GM21529 (cell line): ENCODE data around the gene SERPINE2.

Experiments used
- ATAC-seq: cut with Tn5 transposase; IDR thresholded peaks from one replicate; pipeline ENCODE4 v1.9.1; 2021; ENCODE audit not compliant: unreplicated experiment

The SERPINE2 gene

GRCh38 chr2:223979730-223980396, 59.2 kb downstream of the SERPINE2 start:
- peak; percentile 48 for ATAC-seq

DNA sequence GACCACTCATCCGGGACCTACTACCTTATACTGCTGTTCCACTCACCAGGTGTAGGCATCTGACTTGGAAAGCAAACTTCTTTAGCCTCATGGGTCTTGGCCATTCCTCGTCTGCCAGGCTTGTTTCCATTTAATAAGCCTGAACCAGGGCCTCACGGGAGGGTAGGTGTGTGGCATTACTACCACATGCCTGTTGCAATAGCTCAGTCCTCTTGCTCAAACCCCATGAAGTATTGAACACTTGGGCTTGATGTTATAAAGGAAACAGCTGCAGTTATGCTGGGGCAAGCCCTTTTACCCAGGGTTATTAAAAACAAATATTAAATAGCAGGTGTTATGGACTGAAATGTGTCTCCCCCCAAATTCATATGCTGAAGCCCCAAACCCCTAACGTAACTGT, 60.6 kb downstream of the SERPINE2 start:
- ATAC-seq = no peak

DNA sequence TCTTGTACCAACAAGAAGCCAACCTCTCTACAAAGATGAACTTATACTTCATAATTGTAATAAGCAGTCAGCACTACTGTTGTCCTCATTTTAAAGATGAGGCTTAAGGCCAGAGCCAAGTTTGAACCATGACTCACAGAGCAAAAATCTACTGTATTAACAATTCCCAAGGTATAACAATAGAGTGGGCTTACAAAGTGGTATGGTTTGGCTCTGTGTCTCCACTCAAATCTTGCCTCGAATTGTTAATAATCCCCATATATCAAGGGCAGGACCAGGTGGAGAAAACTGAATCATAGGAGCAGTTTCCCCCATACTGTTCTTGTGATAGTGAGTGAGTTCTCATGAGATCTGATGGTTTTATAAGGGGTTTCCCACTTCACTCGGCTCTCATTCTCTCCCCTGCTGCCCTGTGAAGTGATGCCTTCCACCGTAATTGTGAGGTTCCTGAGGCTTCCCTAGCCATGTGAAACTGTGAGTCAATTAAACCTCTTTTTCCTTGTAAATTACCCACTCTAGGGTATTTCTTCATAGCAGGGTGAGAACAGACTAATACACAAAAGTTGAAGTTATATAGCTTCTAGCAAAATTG, 62.4 kb downstream of the SERPINE2 start:
- ATAC-seq = no peak

GRCh38 chr2:223973606-223974005, 65.5 kb downstream of the SERPINE2 start:
- no peak for ATAC-seq

- ATAC-seq = no peak
These were observed 66.4 kb downstream of the SERPINE2 start for GRCh38 chr2:223972656-223973102.

DNA sequence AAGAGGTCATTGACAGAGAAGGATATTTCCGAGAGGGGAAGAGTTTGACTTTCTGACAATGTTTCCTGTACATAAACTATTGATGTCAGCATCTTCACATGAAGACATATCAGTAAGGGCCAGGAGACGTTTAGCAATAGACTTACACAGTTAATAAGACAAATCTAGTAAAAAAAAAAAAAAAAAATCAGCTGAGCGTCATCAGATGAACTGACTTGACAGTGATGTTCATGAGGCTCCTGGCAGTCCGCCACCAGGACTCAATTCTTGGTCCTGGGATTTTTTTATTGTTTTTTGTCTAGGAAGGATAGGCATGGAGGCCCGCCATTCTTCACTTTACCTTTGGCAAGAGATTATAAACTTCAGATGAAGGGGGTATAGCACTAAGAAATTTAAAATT, 67.4 kb downstream of the SERPINE2 start:
- ATAC-seq = no peak

DNA sequence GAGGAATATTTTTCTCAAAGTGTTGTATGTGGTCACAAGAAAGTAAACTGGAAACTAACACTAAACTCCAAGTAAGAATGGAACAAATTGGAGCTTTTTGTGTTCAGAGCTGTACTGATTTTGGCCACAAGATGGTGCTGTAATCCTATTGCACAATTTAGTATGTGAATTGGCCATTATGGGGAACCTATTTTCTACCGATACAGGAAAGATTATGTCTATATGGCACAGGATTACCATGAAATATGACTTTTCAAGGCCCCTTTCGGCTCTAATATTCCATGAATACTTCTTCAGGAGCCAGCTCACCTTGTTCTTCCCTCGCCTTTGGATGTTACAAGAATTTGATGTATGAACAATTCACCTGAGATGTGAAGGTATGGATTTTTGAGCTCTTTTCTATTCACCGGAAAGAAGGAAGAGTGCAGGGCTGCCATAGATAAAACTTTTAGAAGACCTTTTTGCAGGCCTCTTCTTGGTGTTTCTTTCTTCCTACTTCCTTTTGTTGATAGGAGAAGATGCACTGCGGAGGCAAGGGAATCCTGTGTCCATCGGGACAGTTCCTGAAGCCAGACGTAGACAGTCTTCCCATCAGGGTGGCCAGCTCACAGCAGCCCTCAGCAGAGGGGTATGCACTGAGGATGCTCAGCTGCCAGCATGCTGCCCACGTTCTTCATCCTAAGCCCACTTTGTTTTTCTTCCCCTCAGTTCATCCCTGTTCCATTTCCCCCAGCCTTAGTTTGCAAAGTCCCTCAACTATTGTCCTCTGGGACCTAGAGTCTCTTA, 68.5 kb downstream of the SERPINE2 start:
- peak; percentile 77 for ATAC-seq

DNA sequence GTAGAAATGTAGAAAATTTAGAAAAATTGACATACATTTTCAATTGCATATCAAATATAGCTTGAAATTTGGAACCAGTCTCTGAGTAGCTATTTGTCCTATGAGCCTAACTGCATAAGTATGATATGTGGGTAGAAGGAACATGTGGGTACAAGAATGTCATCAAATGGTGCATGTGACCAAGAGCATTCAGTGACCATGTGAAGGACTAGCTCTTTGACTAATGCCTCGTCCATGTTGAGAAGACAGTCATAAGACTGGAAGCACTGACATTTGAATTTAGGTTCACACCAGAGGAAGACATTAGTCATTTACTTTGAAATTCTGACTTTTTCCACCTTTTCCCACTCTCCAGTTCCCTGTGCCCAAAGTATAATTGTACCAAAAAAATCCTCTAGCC, 69.2 kb downstream of the SERPINE2 start:
- peak; percentile 27 for ATAC-seq

DNA sequence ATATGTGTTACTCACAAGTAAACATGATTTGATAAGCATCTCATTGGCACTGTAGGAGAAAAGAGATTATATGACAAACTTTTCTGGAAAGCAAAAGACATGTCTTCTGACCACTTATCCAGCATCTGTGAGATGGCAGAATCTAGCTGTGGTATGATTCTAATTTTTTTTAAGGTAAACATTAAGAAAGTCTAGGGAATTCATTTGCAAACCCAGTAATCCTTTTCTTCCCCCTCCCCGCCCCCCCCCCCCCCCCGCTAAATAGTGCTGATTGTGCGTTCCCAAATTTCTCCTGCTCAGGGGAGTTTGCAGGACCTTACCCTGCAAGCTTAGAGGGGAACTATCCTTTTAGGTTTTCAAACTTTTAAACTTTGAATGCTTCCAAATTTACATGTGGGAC, 69.8 kb downstream of the SERPINE2 start:
- no peak for ATAC-seq

DNA sequence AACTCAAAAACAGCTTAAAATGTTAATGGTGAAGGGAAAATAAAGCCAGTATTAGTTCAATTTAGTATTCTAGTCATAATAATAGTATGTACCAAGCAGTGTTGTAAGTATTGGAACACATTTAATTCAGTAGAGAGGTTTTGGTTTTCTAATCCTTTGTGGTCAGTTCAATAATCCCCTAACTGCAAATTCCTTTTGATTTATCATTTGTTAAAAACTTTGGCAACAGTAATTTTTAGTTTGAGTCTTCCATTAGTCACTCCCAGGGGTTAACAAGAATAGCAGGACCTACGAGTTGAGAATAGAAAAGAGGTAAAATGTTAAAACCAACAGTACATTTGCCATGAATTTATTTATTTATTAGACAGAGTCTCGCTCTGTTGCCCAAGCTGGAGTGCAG, 71.1 kb downstream of the SERPINE2 start:
- no peak for ATAC-seq

DNA sequence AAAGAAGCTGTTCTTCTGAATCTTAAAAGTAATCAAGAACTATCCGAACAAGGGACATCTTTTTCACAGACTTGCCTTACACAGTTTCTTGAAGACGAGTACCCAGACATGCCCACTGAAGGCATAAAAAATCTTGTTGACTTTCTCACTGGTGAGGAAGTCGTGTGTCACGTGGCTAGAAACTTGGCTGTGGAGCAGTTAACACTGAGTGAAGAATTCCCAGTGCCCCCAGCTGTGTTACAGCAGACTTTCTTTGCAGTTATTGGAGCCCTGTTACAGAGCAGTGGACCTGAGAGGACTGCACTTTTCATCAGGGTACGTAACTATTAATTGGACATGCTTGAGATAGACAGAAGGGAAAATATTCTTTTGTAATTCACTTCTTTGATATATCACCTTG, 79.4 kb downstream of the SERPINE2 start:
- no peak for ATAC-seq

DNA sequence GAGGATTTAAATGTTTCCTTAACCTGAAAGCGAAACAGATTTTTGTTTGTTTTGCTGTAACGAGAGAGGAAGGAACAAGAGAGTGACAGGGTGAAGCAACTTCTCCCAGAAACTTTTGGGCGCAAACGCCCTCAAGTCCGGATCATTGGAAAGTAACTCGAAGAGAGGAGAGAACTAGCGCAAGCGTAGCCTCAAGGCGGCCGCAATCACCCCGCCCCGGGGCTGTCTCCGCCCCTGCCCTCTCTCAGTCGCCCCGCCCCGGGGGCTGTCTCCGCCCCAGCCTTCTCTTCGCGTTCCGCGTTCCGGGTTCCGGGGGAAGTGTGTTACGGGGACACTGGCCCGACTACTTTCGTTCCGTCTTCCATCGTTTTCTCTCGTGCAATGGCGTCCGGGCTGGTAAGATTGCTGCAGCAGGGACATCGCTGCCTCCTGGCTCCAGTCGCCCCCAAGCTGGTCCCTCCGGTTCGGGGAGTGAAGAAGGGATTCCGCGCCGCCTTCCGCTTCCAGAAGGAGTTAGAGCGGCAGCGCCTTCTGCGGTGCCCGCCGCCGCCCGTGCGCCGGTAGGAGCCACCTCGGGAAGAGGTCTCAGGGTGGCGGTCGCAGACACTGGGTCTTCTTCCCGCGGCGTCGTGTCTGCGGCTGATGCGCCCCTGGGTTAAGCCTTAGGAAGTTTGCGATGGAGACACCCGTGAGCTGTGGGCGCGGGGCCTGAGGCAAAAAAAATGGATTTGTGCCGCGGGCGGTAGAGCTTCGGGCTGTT, 81.8 kb downstream of the SERPINE2 start, which contains the start of gene MRPL44:
MRPL44 (plus strand) TSS at position 372 of the 760 bp plus-strand sequence; CDS start at position 382, 10 bp downstream.
- peak; percentile 84 for ATAC-seq

DNA sequence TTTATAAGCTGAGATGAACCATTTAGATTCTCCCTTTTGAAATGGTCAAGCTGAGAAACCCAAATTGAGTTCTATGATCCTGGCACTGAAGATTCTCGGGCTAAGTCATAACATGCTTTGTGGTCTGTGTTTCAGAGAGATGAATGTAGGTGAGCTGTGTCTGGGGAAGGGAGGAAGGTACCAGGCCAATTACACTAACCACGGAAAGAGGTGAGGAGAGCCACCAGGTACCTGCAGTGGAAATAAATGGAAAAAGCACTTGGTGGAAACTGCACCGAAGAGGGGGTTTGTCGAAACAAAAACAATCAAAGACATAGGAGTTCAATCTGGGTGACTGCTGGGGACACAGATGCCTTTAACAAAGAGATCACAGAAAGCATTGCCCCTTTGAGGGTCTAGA, 82.8 kb downstream of the SERPINE2 start:
- ATAC-seq = peak; percentile 31

- ATAC-seq = no peak
These were observed 84.7 kb downstream of the SERPINE2 start for GRCh38 chr2:223954401-223954800.

GRCh38 chr2:223952280-223952968, 86.7 kb downstream of the SERPINE2 start:
- ATAC-seq = peak; percentile 59

- no peak for ATAC-seq
These were observed 88.4 kb downstream of the SERPINE2 start for GRCh38 chr2:223950448-223951347.

- no peak for ATAC-seq
These were observed 89.7 kb downstream of the SERPINE2 start for GRCh38 chr2:223949241-223949840.

DNA sequence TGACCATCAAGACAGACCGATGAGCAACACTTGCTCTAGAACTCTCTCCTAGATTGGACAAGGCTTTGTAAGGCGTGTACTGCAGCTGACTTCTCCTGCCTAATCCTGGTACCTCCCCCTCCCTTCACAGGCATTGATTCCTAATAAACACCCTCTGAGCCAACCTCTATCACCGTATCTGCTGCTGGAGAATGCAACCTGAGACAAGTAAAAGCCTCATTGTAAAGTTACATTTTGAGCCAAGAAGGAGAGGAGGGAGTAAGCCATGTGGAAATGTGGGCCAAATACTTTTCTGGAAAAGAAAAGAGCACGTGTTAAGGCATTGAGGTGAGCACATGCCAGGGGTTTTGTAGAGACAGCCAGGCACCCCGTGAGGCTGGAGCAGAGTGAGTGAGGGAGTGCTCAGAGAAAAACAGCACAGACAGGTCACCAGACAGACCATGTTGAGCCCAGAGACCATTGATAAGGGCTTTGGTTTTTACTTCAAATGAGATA, 91.3 kb downstream of the SERPINE2 start:
- ATAC-seq = no peak

DNA sequence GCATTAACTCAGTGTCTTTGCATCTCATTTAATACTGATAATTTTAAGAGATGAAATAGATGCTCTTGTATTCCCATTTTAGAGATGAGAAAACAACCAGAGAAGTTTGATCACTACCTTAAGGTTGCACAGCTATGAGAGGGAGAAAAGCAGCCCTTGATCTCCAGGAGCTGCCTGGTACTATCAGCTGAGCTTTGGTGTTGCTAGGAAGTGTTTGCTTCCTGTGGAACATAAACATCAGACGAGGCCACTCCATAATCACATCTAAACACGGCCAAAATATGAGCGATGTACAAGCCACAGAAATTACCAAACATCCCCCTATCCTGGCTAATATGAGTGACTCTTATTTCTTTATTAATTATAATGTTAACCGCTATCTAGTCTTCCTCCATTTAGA, 93.3 kb downstream of the SERPINE2 start:
- no peak for ATAC-seq
